Upper lobe of left lung (tissue), 4 donors: ENCODE results near the gene LRRK1.

Experiments
- CTCF ChIP-seq, 6 experiments: fragments of 450-650 bp in 4 of 6; fragments of 200-600 bp in 2 of 6; sonication (generic) in 2 of 6; IDR thresholded peaks; one replicate each; pipeline ENCODE4 v1.5.1; 2016 to 2019; ENCODE audit warnings: antibody characterized with exemption in 6 of 6
- POLR2A ChIP-seq, 4 donors: fragments of 450-650 bp; IDR thresholded peaks; one replicate each; pipeline ENCODE4 v1.5.1; 2016 to 2017; ENCODE audit warnings: antibody characterized with exemption in 4 of 4, mild to moderate bottlenecking in 2 of 4

GRCh38 chr15:101001056-101001455 is 81.9 kb downstream of the LRRK1 start:
- TF ChIP-seq CTCF (IDR thresholded peaks at IDR 0.05) (no peak), POLR2A (IDR thresholded peaks at IDR 0.05) (no peak)
